NCI-H1105 (cell line): Measurements from ENCODE around the gene B4GAT1.
"Not testable (repeated sequence)": the region's sequence is repeated elsewhere in the genome, so short reads cannot be mapped to it uniquely, and the experiment has no call there.

Experiments
- DNase-seq: peaks from one replicate; lab custom pipeline; 2025; lab: John Stamatoyannopoulos, UW

The B4GAT1 gene

GRCh38 chr11:66363187-66363601 lies 15.8 kb upstream of the B4GAT1 start:
- no peak for DNase-seq

GRCh38 chr11:66362481-66363147 lies 15.2 kb upstream of the B4GAT1 start:
- no peak for DNase-seq

- DNase-seq: no peak
Observed at GRCh38 chr11:66361502-66361941, 14.1 kb upstream of the B4GAT1 start.

- no peak for DNase-seq
Observed at GRCh38 chr11:66360406-66361073, 13.1 kb upstream of the B4GAT1 start.

GRCh38 chr11:66359662-66360087 lies 12.2 kb upstream of the B4GAT1 start:
- no peak for DNase-seq

GRCh38 chr11:66350560-66351235 lies 3.3 kb upstream of the B4GAT1 start:
- DNase-seq: not testable (repeated sequence)

- DNase-seq: no peak
Observed at GRCh38 chr11:66349084-66349386, 1.6 kb upstream of the B4GAT1 start.

GRCh38 chr11:66346476-66347424 lies 679 bp downstream of the B4GAT1 start:
- no peak for DNase-seq

GRCh38 chr11:66345316-66345649 lies 2.1 kb downstream of the B4GAT1 start:
- no peak for DNase-seq

GRCh38 chr11:66344550-66345315 lies 2.7 kb downstream of the B4GAT1 start, which contains the start of gene BRMS1:
Gene BRMS1 (minus strand): TSS chr11:66345104. CDS start chr11:66342234, 2,870 bp downstream.
- peak; percentile 93 for DNase-seq

- no peak for DNase-seq
Observed at GRCh38 chr11:66343176-66343575, 4.3 kb downstream of the B4GAT1 start.

- no peak for DNase-seq
Observed at GRCh38 chr11:66341502-66342126, 5.8 kb downstream of the B4GAT1 start.

GRCh38 chr11:66340596-66341501 lies 6.6 kb downstream of the B4GAT1 start:
- DNase-seq: no peak

GRCh38 chr11:66339686-66340483 lies 7.5 kb downstream of the B4GAT1 start:
- DNase-seq: no peak

- no peak for DNase-seq
Observed at GRCh38 chr11:66339162-66339675, 8.2 kb downstream of the B4GAT1 start.

GRCh38 chr11:66338276-66339161 lies 8.9 kb downstream of the B4GAT1 start:
- DNase-seq: no peak

GRCh38 chr11:66337103-66337899 lies 10.1 kb downstream of the B4GAT1 start:
- no peak for DNase-seq
